SU-DHL-6 (cell line): ENCODE measurements around the gene CEACAM21.

Source experiments
- H2AFZ ChIP-seq: fragments of 200-600 bp; sonication (generic); 2 replicates; pipeline ENCODE4 v1.6.1; 2014; ENCODE audit warnings: low read depth, mild to moderate bottlenecking, moderate library complexity, mixed read lengths, antibody characterized with exemption, low read length; ENCODE audit not compliant: severe bottlenecking
- H3F3A ChIP-seq: fragments of 200-600 bp; shearing (Covaris generic); 2 replicates; pipeline ENCODE4 v1.6.0; 2016; ENCODE audit warnings: antibody characterized with exemption, mild to moderate bottlenecking; ENCODE audit not compliant: insufficient read depth
- H3K27ac ChIP-seq: fragments of 200-600 bp; sonication (generic); 2 replicates; pipeline ENCODE4 v1.5.1; 2016; ENCODE audit warnings: low read depth, mild to moderate bottlenecking, low read length, moderate library complexity, mixed read lengths
- H3K27me3 ChIP-seq: fragments of 200-600 bp; sonication (generic), shearing (Covaris generic); 2 replicates; pipeline ENCODE4 v1.6.0; 2014; ENCODE audit warnings: mild to moderate bottlenecking, low read length
- H3K36me3 ChIP-seq: fragments of 200-600 bp; sonication (generic); 2 replicates; pipeline ENCODE4 v1.6.1; 2014; ENCODE audit warnings: mild to moderate bottlenecking, low read length, mixed read lengths
- H3K4me2 ChIP-seq: fragments of 300-600, 200-600 bp; shearing (Covaris generic), sonication (generic); 2 replicates; pipeline ENCODE4 v1.6.0; 2014; ENCODE audit warnings: low read length, low read depth, mild to moderate bottlenecking; ENCODE audit not compliant: poor library complexity, severe bottlenecking
- H3K4me3 ChIP-seq: fragments of 200-600 bp; sonication (generic); 2 replicates; pipeline ENCODE4 v1.5.1; 2014; ENCODE audit warnings: antibody characterized with exemption, low read length, mild to moderate bottlenecking, mixed read lengths; ENCODE audit not compliant: insufficient read depth, poor library complexity, severe bottlenecking
- H3K79me2 ChIP-seq: fragments of 200-600 bp; sonication (generic); 2 replicates; pipeline ENCODE4 v1.6.1; 2014; ENCODE audit warnings: mild to moderate bottlenecking, low read length, moderate library complexity; ENCODE audit not compliant: insufficient read depth
- H3K9ac ChIP-seq: fragments of 200-600 bp; sonication (generic); 2 replicates; pipeline ENCODE4 v1.7.0; 2014; ENCODE audit warnings: mild to moderate bottlenecking, low read length
- H3K9me2 ChIP-seq: fragments of 200-600 bp; sonication (generic); replicated peaks from 2 replicates; pipeline ENCODE4 v1.6.1; 2014; ENCODE audit warnings: low read length; ENCODE audit not compliant: insufficient read depth
- H3K9me3 ChIP-seq: fragments of 200-600 bp; sonication (generic); 2 replicates; pipeline ENCODE4 v1.6.1; 2014; ENCODE audit warnings: low read length, mixed read lengths; ENCODE audit not compliant: insufficient read depth
- H4K20me1 ChIP-seq: fragments of 200-600 bp; sonication (generic); 2 replicates; pipeline ENCODE4 v1.6.1; 2014; ENCODE audit warnings: low read depth, mild to moderate bottlenecking, antibody characterized with exemption, low read length, moderate library complexity, mixed read lengths
- CTCF ChIP-seq: fragments of 200-600 bp; sonication (generic); IDR thresholded peaks from one replicate; pipeline ENCODE4 v1.5.1; 2017; ENCODE audit warnings: antibody characterized with exemption, mild to moderate bottlenecking, low read length, moderate library complexity; ENCODE audit not compliant: insufficient read depth, poor library complexity, severe bottlenecking
- EZH2phosphoT487 ChIP-seq: fragments of 200-600 bp; sonication (generic), shearing (Covaris generic); conservative IDR thresholded peaks from 2 replicates; pipeline ENCODE4 v1.6.1; 2018; ENCODE audit warnings: mild to moderate bottlenecking, antibody characterized with exemption, low read length, moderate library complexity, mixed read lengths

Gene CEACAM21

DNA sequence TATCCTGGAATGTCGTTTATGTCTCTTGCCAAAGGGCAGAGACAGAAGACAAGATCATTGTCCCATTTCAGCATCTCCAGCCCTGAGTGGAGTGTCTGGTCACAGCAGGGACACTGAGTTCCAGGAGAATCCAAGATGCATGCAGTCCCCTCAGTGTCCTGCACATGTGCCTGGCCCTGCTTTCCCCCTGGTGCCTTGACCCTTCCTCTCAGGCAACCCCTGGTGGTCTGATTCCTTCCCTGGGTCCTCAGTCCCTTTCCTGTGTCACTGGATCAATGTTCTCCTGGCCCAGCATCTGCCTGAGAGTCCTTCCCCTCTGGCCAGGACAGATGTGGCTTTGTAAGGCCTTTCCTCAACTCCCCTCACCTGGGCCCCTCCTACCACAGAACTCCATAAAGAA is 9.0 kb downstream of the CEACAM21 start:
- Histone ChIP-seq H3F3A (no peaks in the 10 kb centered on the region), H3K36me3 (no peaks in the 10 kb centered on the region), H4K20me1 (no peaks in the 10 kb centered on the region), H3K9ac (no peak overlapping the region), H2AFZ (no peak overlapping the region), H3K4me3 (no peak overlapping the region), H3K9me3 (peaks cover 18% of the 10 kb centered on the region; the same call in 1 of the 2 replicates), H3K27me3 (no peaks in the 10 kb centered on the region), H3K79me2 (no peaks in the 10 kb centered on the region), H3K4me2 (no peak overlapping the region), H3K27ac (no peak overlapping the region), H3K9me2 (no peaks in the 10 kb centered on the region)
- TF ChIP-seq CTCF = no peak
- TF ChIP-seq EZH2phosphoT487 = no peak

- no peaks in the 10 kb centered on the region for H4K20me1 ChIP-seq
- H3K4me3 ChIP-seq = no peak overlapping the region
- no peaks in the 10 kb centered on the region for H3K36me3 ChIP-seq
- H3F3A ChIP-seq = no peaks in the 10 kb centered on the region
- H3K27me3 ChIP-seq = no peaks in the 10 kb centered on the region
- no peaks in the 10 kb centered on the region for H3K79me2 ChIP-seq
- H3K9ac ChIP-seq = no peak overlapping the region
- no peaks in the 10 kb centered on the region for H3K9me2 ChIP-seq
- H3K9me3 ChIP-seq = peaks cover 13% of the 10 kb centered on the region; the same call in 1 of the 2 replicates
- TF ChIP-seq EZH2phosphoT487 = no peak
- no peak for TF ChIP-seq CTCF
- H3K4me2 ChIP-seq = no peak overlapping the region
- H2AFZ ChIP-seq = no peak overlapping the region
- H3K27ac ChIP-seq = no peak overlapping the region
These were observed 10.1 kb downstream of the CEACAM21 start for GRCh38 chr19:41586064-41586463.

GRCh38 chr19:41587101-41587837 is 11.3 kb downstream of the CEACAM21 start:
- no peaks in the 10 kb centered on the region for H3K79me2 ChIP-seq
- no peak overlapping the region for H2AFZ ChIP-seq
- no peaks in the 10 kb centered on the region for H3F3A ChIP-seq
- TF ChIP-seq CTCF (no peak), EZH2phosphoT487 (no peak)
- H3K4me3 ChIP-seq = no peak overlapping the region
- no peaks in the 10 kb centered on the region for H3K27me3 ChIP-seq
- no peaks in the 10 kb centered on the region for H3K9me2 ChIP-seq
- H4K20me1 ChIP-seq = no peaks in the 10 kb centered on the region
- peaks cover 3% of the 10 kb centered on the region; the same call in 1 of the 2 replicates for H3K9me3 ChIP-seq
- no peak overlapping the region for H3K4me2 ChIP-seq
- no peak overlapping the region for H3K9ac ChIP-seq
- no peaks in the 10 kb centered on the region for H3K36me3 ChIP-seq
- no peak overlapping the region for H3K27ac ChIP-seq
